CD14-positive monocyte (primary cell): ENCODE data around the gene CCT4. TPM values are rescaled to one million over a fixed set of nuclear protein-coding genes. Genes with fewer than 3 reads are reported as not detected.

ENCODE experiments used
- DNase-seq, 3 donors: peaks; one replicate each; pipeline ENCODE4 v3.0.0-alpha.2; 2011 to 2022
- H2AFZ ChIP-seq: 2 replicates; pipeline ENCODE4 v1.6.0; 2012; ENCODE audit warnings: mild to moderate bottlenecking, low read depth, low read length, inconsistent platforms; ENCODE audit not compliant: insufficient read depth, poor library complexity, severe bottlenecking
- H3K27ac ChIP-seq, 2 donors: 1 replicate in 1 of 2; 2 replicates in 1 of 2; pipeline ENCODE4 v1.5.1; 2012 to 2013; ENCODE audit warnings: low read length in 2 of 2, control low read depth in 1 of 2, inconsistent platforms in 1 of 2, low read depth in 1 of 2, mild to moderate bottlenecking in 1 of 2
- H3K27me3 ChIP-seq, 2 donors: one replicate each; pipeline versions ENCODE4 v1.6.0 to v1.6.1; 2011 to 2013; ENCODE audit warnings: low read length in 2 of 2; ENCODE audit not compliant: control insufficient read depth in 2 of 2, insufficient read depth in 2 of 2
- H3K36me3 ChIP-seq, 2 donors: replicated peaks in 1 of 2; 1 replicate in 1 of 2; 2 replicates in 1 of 2; pipeline versions ENCODE4 v1.5.1 to v1.6.1; 2012 to 2013; ENCODE audit warnings: low read length in 2 of 2, control low read depth in 1 of 2, inconsistent platforms in 1 of 2, mild to moderate bottlenecking in 1 of 2; ENCODE audit not compliant: insufficient read depth in 2 of 2, control insufficient read depth in 1 of 2
- H3K4me1 ChIP-seq, 2 donors: 1 replicate in 1 of 2; 2 replicates in 1 of 2; pipeline versions ENCODE4 v1.5.1 to v1.6.1; 2012 to 2013; ENCODE audit warnings: low read length in 2 of 2, control low read depth in 1 of 2, inconsistent platforms in 1 of 2, mild to moderate bottlenecking in 1 of 2, moderate library complexity in 1 of 2; ENCODE audit not compliant: insufficient read depth in 2 of 2, control insufficient read depth in 1 of 2
- H3K4me2 ChIP-seq: replicated peaks from 2 replicates; pipeline ENCODE3; 2012; ENCODE audit warnings: low read length, moderate library complexity, mild to moderate bottlenecking; ENCODE audit not compliant: poor library complexity, severe bottlenecking; ENCODE audit errors: extremely low read depth
- H3K4me3 ChIP-seq, 3 experiments: fragments of 200-600 bp in 1 of 3; sonication (generic) in 1 of 3; replicated peaks in 1 of 3; 1 replicate in 2 of 3; 2 replicates in 1 of 3; pipeline ENCODE4 v1.5.1; 2011 to 2013; ENCODE audit warnings: low read length in 3 of 3, mild to moderate bottlenecking in 3 of 3, control low read depth in 2 of 3, low read depth in 2 of 3, inconsistent platforms in 1 of 3, moderate library complexity in 1 of 3
- H3K79me2 ChIP-seq: 2 replicates; pipeline ENCODE4 v1.6.0; 2012; ENCODE audit warnings: mild to moderate bottlenecking, control low read depth, inconsistent platforms, low read length, moderate library complexity; ENCODE audit not compliant: insufficient read depth
- H3K9ac ChIP-seq: 2 replicates; pipeline ENCODE4 v1.6.0; 2017; ENCODE audit warnings: low read length, mild to moderate bottlenecking; ENCODE audit not compliant: insufficient read depth, poor library complexity, severe bottlenecking
- H3K9me3 ChIP-seq, 2 donors: replicated peaks in 1 of 2; 1 replicate in 1 of 2; 2 replicates in 1 of 2; pipeline versions ENCODE4 v1.5.1 to v1.6.1; 2012 to 2013; ENCODE audit warnings: low read length in 2 of 2, control low read depth in 1 of 2; ENCODE audit not compliant: control insufficient read depth in 1 of 2, insufficient read depth in 1 of 2
- H4K20me1 ChIP-seq: 2 replicates; pipeline ENCODE4 v1.6.0; 2012; ENCODE audit warnings: mild to moderate bottlenecking, low read length, control low read depth, moderate library complexity; ENCODE audit not compliant: insufficient read depth
- H3K27ac Mint-ChIP-seq, 7 donors: one replicate each; pipeline ENCODE4 v1.8.0; 2020; ENCODE audit warnings: mild to moderate bottlenecking in 7 of 7, mixed read lengths in 7 of 7, moderate library complexity in 6 of 7, inconsistent platforms in 2 of 7
- H3K27me3 Mint-ChIP-seq, 3 donors: one replicate each; pipeline ENCODE4 v1.8.0; 2021 to 2022; ENCODE audit warnings: low read depth in 3 of 3, mild to moderate bottlenecking in 3 of 3, mixed read lengths in 3 of 3, moderate library complexity in 3 of 3, inconsistent platforms in 1 of 3
- H3K36me3 Mint-ChIP-seq, 2 donors: one replicate each; pipeline ENCODE4 v1.8.0; 2020; ENCODE audit warnings: mixed read lengths in 2 of 2, inconsistent platforms in 1 of 2, mild to moderate bottlenecking in 1 of 2
- H3K4me1 Mint-ChIP-seq: one replicate; pipeline ENCODE4 v1.8.0; 2020; ENCODE audit warnings: mild to moderate bottlenecking, mixed read lengths
- H3K4me3 Mint-ChIP-seq, 2 donors: one replicate each; pipeline ENCODE4 v1.8.0; 2020; ENCODE audit warnings: mild to moderate bottlenecking in 2 of 2, mixed read lengths in 2 of 2, moderate library complexity in 1 of 2
- H3K9me3 Mint-ChIP-seq, 7 donors: one replicate each; pipeline ENCODE4 v1.8.0; 2020 to 2022; ENCODE audit warnings: mixed read lengths in 7 of 7, mild to moderate bottlenecking in 6 of 7, moderate library complexity in 6 of 7, inconsistent platforms in 2 of 7
- WGBS: methylation state at CpG from one replicate; pipeline ENCODE4 v1.1.5; 2013; ENCODE audit warnings: missing lambda C conversion rate; ENCODE audit not compliant: insufficient coverage; 5-methylcytosine and 5-hydroxymethylcytosine counted together
- intact Hi-C, 2 donors: fragments of 100-400 bp; cut with micrococcal nuclease; formaldehyde crosslinking; loops; one replicate each; pipeline versions ENCODE4 v1.15.0 to v1.15.1; 2023
- polyA plus RNA-seq, 3 donors: library from polyadenylated mRNA; depleted of rRNA in 1 of 3; unstranded in 2 of 3; stranded (reverse) in 1 of 3; fragments of 300-500 nt in 2 of 3; fragments of >200 nt in 1 of 3; fragmentation: Illumina TruSeq in 2 of 3; gene quantifications; 1 replicate in 2 of 3; 2 replicates in 1 of 3; pipeline ENCODE4 v1.2.3, GENCODE V29; 2012 to 2021
- TF ChIP-seq, protein P1 (sequence below): fragments of 200-600 bp; IDR thresholded peaks from one replicate; pipeline ENCODE4 v1.8.0; 2022; ENCODE audit warnings: antibody characterized with exemption, mild to moderate bottlenecking

Gene CCT4
- polyA plus RNA-seq, 3 donors = 26.1 to 78.1 (median 73.1) TPM

GRCh38 chr2:61898810-61899209 is 10.4 kb upstream of the CCT4 start:
- H3K36me3 Mint-ChIP-seq = no peaks in the 10 kb centered on the region

GRCh38 chr2:61887717-61888266 is 664 bp downstream of the CCT4 start:
- intact Hi-C loops = loop anchor here (2.0 to 10.0 kb wide), 5 partner anchors 33 to 820 kb away; partner anchors contain the start of genes EHBP1 (in 1 of the 2), FAM161A (in 1 of the 2) and XPO1 (in 1 of the 2)
- peak overlapping the region; percentile 98 to 99 for H3K4me3 Mint-ChIP-seq
- Histone ChIP-seq H3K79me2 (peaks cover 49% of the 10 kb centered on the region), H3K9me3 (no peaks in the 10 kb centered on the region), H2AFZ (peak overlapping the region; percentile 91), H3K4me3 (peak overlapping the region; percentile 78 to 94 (median 80)), H3K4me1 (peaks cover 12 to 19% of the 10 kb centered on the region in 2 donors), H3K36me3 (peaks cover 22 to 35% of the 10 kb centered on the region in 2 donors), H3K4me2 (peak overlapping the region; percentile 86), H4K20me1 (peaks cover 31% of the 10 kb centered on the region), H3K9ac (peak overlapping the region; percentile 92), H3K27me3 (no peaks in the 10 kb centered on the region), H3K27ac (peak overlapping the region; percentile 89 to 96)
- 0% methylated on average over 8 of the region's 18 CpGs for WGBS
- H3K4me1 Mint-ChIP-seq = peaks cover 17% of the 10 kb centered on the region
- peak; percentile 4 to 17 (median 14) for DNase-seq
- H3K27me3 Mint-ChIP-seq = peaks cover 0 to 2% (median 0%) of the 10 kb centered on the region in 3 donors
- peak overlapping the region; percentile 98 to 100 (median 99) for H3K27ac Mint-ChIP-seq
- peaks cover 19 to 34% of the 10 kb centered on the region in 2 donors for H3K36me3 Mint-ChIP-seq
- TF ChIP-seq, protein P1, sequence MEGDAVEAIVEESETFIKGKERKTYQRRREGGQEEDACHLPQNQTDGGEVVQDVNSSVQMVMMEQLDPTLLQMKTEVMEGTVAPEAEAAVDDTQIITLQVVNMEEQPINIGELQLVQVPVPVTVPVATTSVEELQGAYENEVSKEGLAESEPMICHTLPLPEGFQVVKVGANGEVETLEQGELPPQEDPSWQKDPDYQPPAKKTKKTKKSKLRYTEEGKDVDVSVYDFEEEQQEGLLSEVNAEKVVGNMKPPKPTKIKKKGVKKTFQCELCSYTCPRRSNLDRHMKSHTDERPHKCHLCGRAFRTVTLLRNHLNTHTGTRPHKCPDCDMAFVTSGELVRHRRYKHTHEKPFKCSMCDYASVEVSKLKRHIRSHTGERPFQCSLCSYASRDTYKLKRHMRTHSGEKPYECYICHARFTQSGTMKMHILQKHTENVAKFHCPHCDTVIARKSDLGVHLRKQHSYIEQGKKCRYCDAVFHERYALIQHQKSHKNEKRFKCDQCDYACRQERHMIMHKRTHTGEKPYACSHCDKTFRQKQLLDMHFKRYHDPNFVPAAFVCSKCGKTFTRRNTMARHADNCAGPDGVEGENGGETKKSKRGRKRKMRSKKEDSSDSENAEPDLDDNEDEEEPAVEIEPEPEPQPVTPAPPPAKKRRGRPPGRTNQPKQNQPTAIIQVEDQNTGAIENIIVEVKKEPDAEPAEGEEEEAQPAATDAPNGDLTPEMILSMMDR = no peak
- no peaks in the 10 kb centered on the region for H3K9me3 Mint-ChIP-seq

More at GRCh38 chr2:61898810-61899209, 10.4 kb upstream of the CCT4 start:
- H4K20me1 ChIP-seq = no peaks in the 10 kb centered on the region
- no peak overlapping the region for H2AFZ ChIP-seq
- H3K36me3 ChIP-seq = no peaks in the 10 kb centered on the region
- H3K9ac ChIP-seq = no peak overlapping the region
- no peaks in the 10 kb centered on the region for H3K79me2 ChIP-seq
- DNase-seq = no peak
- no peaks in the 10 kb centered on the region for H3K9me3 ChIP-seq
- TF ChIP-seq, protein P1 = peak; percentile 16
- no peaks in the 10 kb centered on the region for H3K9me3 Mint-ChIP-seq
- no peaks in the 10 kb centered on the region for H3K27me3 ChIP-seq
- H3K4me3 ChIP-seq = no peak overlapping the region
- no peak overlapping the region for H3K4me2 ChIP-seq
- peaks cover 2% of the 10 kb centered on the region for H3K4me1 Mint-ChIP-seq
- no peak overlapping the region for H3K27ac ChIP-seq
- H3K4me1 ChIP-seq = no peaks in the 10 kb centered on the region
- no peak overlapping the region for H3K27ac Mint-ChIP-seq
- peaks cover 0 to 2% (median 1%) of the 10 kb centered on the region in 3 donors for H3K27me3 Mint-ChIP-seq
- WGBS = no CpG with 5 or more reads among the region's 2 CpGs
- intact Hi-C loops = no loop called here
- H3K4me3 Mint-ChIP-seq = no peak overlapping the region
